DOHH2 (cell line): ENCODE measurements around the gene POC1B.

ENCODE experiments used
- CTCF ChIP-seq: fragments of 200-600 bp; sonication (generic); IDR thresholded peaks from one replicate; pipeline ENCODE4 v1.5.1; 2014; ENCODE audit warnings: antibody characterized with exemption, mild to moderate bottlenecking, low read depth, low read length; ENCODE audit not compliant: poor library complexity, severe bottlenecking
- EZH2phosphoT487 ChIP-seq: fragments of 200-600 bp; sonication (generic); IDR thresholded peaks from 2 replicates; pipeline ENCODE4 v1.6.1; 2017; ENCODE audit warnings: borderline replicate concordance, mild to moderate bottlenecking, antibody characterized with exemption, low read length, moderate library complexity, mixed read lengths

GRCh38 chr12:89499857-89500256 is 26.0 kb downstream of the POC1B start:
- TF ChIP-seq CTCF (no peak), EZH2phosphoT487 (no peak)
